Activated gamma-delta T cell treated with Interleukin-2 at 50 U/mL for 16 hours (primary cell): Measurements from ENCODE around the gene CBY1.
A peak's percentile ranks its signal among the peaks of the same experiment; 100 is the strongest.

Source experiments
- DNase-seq: peaks from one replicate; pipeline ENCODE4 v3.0.0-alpha.2; 2020

CBY1 gene

DNA sequence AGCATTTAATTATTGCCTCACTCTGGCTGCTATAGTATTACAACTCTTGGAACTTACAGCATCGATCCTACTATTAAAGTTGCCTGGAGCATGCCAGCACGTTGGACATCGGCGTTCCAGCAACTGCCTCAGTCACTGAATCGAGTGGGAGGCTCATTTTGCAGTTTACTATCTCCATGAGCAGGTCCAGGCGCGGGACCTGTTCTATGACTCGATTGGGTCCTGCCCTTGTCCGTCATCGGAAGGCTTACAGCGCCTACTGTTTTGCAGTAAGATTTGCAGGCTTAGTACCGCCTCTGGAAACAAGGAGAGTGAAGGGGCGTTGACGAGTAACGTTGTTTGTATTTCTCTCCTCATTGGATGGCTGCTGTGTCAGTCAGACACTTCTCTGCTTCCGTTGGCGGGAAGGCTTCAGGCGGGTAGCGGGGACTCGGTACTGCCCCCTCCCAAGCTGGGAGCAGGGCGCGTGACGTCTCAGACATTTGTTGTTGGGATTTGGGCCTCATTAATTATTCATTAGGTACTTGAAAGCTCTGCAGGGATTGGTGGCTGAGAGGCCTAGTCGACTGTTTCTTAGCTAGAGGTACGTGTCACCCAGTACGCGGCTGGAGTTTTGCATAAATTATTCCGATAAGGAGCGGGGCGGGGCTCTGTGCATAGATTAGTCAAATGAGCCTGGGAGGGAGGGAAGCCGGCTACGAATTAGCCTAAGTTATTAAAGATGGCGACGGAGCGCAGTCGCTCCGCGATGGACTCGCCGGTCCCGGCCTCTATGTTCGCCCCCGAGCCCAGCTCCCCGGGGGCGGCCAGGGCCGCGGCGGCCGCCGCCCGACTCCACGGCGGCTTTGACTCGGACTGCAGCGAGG, 49.0 kb downstream of the CBY1 start, which contains the start of gene GTPBP1:
TSS of gene GTPBP1 (plus strand) at position 710 of the 866 bp plus-strand sequence. CDS start at position 722, 12 bp downstream.
- DNase-seq: peak; percentile 97

DNA sequence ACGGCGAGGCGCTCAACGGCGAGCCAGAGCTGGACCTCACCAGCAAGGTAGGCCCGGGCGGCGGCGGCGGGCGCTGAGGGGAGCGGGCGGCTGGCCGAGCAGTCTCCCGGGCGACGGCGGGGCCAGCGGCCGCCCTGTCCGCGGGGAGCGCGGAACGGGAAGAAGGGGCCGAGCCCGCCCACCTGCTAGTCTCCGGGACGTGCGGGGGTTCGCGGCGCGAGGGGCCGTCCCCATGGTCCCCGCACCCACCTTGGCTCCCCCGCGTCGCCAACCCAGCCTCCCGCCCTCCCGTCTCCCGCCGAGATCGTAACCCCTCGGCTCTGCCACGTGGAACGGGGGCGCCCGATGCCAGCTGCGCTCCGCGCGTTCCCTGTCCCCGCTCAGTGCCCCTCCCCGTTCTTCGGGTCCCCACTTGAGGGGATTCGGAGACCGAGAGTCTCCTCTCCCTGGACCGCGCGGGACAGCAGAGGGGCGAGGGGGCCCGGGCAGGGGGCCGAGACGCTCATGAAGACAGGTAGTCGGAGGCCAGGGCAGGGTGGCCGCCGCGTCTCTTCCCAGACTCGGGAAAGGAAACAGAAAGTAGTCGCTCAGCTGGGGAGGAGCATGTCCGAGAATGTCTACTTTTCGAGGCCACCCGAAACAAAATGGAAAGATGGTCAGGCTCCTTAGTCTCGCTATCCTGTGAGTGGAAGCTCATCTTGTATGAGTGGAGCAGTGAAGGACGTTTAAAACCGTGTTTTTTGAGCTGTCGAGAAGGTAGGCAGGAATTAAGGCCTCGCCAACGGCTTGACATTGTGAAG, 49.9 kb downstream of the CBY1 start:
- DNase-seq: no peak

GRCh38 chr22:38706901-38707195, 50.4 kb downstream of the CBY1 start:
- no peak for DNase-seq

DNA sequence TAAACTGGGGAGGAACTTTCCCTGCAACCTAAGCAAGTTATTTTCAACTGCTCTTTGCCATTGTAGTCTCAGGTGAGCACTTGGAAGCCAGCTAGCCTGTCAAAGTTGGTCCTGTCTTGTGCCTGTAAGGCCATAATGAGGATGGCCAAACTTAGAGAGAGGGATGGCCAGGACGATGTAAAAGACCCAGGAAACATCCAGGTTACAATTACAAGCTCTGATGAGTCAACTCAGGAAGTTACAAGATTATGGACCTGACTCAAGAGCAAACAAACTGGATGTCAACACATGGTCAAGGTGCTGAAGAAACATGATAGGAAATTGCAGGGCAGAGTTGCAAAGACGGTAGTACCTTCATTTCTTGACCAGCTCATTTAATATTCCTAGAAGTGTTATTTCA, 50.9 kb downstream of the CBY1 start:
- DNase-seq: no peak

DNA sequence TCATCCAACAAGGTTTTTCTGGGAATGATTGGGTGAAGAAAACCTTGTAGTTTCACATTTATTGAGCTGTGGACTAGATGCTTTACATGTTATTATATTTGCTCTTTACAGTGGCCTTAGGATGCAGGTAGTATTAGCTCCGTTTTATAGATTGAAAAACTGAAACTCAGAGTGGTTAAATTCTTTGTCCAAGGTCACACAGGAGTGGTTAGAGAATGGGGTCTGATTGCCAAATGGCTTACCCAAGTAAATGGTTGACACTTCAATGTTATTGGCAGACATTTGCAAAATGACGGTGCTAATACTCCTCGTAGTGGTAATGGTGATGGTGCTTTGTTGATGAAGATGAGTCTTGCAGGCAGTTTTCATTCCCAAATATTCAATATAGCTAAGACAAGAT, 51.5 kb downstream of the CBY1 start:
- no peak for DNase-seq

DNA sequence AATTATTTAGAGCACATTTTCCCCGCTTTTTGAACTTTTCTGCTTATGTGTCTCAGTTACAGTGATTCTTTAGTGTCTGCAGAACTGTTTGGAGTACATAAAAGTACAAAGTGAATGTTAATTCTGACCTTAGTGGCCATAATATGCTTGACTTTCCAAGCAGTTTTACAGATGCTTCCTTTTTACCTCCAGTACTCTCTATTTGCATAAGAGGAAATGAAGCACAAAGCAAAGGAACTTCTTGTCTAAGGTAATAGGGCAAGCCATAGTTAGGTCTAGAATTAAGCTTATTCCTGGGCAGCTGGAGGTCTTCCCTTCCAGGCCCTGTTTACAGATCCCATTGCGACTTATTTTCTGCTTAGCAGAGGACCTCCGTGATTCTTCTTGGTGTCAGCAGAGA, 52.9 kb downstream of the CBY1 start:
- DNase-seq: no peak

DNA sequence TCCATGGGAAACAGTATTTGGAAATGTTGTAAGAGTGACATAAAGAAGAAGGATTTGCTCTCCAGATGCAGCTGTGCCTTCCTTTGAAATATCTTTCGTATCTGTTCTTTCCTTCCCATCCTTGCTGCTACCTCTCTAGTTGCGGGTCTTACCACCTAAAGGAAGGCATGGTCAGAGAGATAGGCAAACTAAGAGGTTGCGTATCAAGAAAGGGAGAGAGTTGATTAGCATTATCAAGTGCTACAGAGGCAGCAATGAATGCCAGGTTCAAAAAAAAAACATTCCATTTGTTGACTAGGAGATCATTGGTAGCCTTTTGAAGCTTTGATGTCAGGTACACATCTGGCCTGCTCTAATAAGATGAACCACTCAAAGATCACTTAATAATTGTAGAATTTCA, 53.9 kb downstream of the CBY1 start:
- DNase-seq: no peak

- no peak for DNase-seq
Measured at GRCh38 chr22:38710866-38711265, 54.4 kb downstream of the CBY1 start.

DNA sequence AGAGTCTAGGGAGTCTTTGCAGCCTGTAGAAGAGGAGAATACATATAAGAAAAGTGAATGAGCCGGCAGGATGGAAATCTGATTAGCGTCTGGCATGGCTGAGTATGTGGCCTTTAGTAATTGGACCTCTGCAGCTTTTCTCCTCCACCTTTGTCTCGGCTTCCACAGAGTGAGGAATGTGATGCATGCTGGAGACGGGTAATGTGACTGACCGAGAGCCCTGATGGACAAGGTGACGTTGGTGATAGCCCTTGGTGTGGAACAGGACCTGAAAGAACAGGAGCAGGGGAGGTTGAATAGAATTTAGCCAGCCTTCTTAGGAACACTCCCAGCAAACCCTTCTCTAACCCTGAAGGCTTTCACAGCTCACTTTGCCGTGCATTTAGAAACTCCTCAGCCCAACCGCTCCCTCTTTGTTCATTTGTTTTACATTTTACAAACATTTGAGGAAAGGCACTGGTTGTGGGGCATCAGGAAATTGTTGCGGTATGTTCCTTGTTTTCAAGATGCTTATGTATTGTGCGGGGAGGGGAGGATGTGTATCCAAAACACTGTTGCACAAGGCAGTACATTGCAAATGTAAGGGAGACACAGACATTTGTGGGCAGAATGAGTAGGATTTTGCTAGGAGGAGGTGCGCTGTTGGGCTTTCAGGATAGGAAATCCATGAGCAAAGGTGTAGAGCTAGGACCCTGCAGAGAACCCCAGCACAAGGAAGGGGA, 56.2 kb downstream of the CBY1 start:
- no peak for DNase-seq

DNA sequence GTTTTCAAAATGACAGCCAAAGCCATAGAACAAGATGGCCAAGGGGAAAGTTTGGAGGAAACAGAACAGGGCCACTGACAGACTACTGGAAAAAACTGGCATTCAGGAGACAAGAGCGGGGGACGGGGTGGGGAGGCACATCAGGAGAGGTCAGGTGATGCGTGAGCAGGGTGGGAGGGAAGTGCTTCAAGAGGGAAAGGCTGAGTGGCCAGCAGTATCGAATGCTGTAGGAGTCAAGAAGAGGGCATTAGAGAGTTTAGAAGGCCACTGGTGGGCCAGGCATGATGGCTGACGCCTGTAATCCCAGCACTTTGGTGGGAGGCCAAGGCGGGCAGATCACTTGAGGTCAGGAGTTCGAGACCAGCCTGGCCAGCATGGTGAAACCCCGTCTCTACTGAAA, 57.5 kb downstream of the CBY1 start:
- no peak for DNase-seq

GRCh38 chr22:38715176-38715764, 58.8 kb downstream of the CBY1 start:
- DNase-seq: no peak

DNA sequence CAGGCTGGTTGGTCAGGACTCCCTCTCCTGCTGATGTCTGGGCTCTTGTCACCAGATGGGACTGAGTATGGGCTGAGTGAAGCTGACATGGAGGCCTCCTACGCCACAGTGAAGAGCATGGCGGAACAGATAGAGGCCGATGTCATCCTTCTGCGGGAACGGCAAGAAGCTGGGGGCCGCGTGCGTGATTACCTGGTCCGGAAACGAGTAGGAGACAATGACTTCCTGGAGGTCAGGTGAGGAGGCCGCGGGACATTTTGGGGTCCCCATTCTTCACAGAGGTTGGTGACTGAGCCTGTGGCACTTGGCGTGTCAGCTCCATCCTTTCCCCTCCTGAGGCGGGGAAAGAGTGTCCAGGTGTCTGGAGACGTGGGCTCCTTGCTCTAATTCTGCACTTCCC, 59.4 kb downstream of the CBY1 start:
- DNase-seq: no peak

DNA sequence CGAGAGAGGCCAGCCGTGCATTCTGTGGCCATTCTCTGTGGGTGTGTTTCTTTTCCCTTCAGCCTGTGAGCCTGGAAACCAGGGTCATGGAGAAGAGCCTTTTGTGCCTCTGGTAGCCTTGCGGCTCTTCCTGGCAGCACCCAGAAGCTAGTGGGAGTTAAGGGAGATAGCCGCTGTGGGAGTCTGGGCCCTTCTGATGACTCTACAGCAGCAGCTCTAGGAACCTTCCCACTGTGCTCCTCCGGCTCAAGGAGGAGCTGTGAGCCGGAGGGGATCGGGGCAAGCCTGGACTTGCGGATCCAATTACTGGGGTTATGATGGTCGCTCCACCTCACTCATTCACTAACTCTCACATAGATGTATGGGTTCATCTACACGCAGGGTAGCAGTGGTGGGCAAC, 59.8 kb downstream of the CBY1 start:
- DNase-seq: no peak

- no peak for DNase-seq
Measured at GRCh38 chr22:38716826-38717225, 60.4 kb downstream of the CBY1 start.

DNA sequence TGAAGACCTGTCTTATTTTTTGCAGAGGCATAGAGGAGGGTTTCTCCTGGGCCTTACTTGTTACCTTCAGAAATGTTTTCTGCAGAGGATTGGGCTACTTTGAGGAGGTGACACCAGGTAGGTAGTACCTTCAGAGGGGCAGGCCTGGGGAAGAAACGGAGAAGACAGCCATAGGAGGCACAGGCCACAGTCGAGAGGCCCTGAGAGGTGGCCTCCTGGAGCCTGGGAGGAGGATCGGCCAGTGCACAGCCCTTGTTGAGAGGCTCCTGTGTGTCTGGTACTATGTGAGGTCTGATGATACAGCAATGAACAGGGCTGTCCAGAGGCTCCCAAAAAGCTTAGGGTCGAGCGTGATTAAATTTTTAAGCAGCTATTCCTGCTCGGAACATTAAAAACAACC, 60.8 kb downstream of the CBY1 start:
- DNase-seq: no peak

DNA sequence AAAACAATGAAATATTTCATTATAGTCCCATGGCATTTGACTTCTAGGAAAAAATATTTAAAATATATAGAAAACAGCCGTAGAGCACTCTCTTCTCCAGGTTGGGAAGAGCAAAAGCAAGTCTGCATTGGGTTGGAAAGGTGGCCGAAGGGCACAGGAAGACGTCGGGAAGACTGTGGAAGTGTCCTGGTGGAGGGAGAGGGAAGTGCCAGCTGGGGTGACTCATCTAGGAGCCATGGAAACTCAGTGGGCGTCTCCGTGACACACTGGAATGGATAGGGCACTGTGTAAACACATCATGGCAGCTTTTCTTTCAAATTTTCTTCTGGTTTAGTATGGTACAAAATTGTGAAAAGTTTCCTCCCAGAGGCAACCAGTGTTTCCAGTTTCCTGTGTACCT, 62.0 kb downstream of the CBY1 start:
- DNase-seq: no peak

DNA sequence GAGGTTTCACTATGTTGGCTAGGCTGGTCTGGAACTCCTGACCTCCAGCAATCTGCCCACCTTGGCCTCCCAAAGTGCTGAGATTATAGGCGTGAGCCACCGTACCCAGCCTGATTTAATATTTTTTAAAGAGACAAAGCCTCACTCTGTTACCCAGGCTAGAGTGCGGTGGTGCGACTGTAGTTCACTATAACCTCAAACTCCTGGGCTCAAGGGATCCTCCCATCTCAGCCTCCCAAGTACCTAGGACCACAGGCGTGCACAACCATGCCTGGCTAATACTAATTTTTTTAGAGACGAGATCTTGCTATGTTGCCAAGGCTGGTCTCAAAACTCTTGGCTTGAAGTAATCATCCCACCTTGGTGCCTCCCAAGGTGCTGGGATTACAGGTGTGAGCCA, 62.8 kb downstream of the CBY1 start:
- DNase-seq: no peak

- no peak for DNase-seq
Measured at GRCh38 chr22:38720350-38720749, 63.9 kb downstream of the CBY1 start.

DNA sequence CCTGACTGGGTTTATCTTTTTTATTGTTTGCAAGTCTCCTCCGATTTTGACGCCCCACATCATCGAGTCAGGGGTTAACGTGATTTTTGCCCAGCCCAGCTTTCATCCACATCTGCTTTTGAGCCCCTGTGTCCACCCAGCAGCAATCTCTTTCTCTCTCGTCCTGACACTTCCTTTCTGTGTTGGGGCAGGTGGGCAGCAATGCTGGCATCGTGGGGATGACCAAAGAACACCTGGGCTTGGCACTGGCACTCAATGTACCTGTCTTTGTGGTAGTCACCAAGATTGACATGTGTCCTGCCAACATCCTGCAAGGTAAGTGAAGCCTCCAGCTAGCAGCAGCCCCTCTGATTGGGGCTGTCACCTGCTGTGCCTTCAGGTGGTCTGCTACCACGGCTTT, 65.1 kb downstream of the CBY1 start:
- DNase-seq: no peak
